PC-3 (cell line): Measurements from ENCODE around the gene ACOT13.

Source experiments
- EZH2phosphoT487 ChIP-seq: fragments of 300-600 bp; sonication (generic); IDR thresholded peaks from 2 replicates; pipeline ENCODE4 v1.6.1; 2018; ENCODE audit warnings: mild to moderate bottlenecking, antibody characterized with exemption, low read length, borderline replicate concordance
- TF ChIP-seq, protein P1 (sequence below): fragments of 300-600 bp; sonication (generic); conservative IDR thresholded peaks from 2 replicates; pipeline ENCODE4 v1.5.1; 2017; ENCODE audit warnings: antibody characterized with exemption, low read depth, mild to moderate bottlenecking, low read length

- TF ChIP-seq, protein P1, sequence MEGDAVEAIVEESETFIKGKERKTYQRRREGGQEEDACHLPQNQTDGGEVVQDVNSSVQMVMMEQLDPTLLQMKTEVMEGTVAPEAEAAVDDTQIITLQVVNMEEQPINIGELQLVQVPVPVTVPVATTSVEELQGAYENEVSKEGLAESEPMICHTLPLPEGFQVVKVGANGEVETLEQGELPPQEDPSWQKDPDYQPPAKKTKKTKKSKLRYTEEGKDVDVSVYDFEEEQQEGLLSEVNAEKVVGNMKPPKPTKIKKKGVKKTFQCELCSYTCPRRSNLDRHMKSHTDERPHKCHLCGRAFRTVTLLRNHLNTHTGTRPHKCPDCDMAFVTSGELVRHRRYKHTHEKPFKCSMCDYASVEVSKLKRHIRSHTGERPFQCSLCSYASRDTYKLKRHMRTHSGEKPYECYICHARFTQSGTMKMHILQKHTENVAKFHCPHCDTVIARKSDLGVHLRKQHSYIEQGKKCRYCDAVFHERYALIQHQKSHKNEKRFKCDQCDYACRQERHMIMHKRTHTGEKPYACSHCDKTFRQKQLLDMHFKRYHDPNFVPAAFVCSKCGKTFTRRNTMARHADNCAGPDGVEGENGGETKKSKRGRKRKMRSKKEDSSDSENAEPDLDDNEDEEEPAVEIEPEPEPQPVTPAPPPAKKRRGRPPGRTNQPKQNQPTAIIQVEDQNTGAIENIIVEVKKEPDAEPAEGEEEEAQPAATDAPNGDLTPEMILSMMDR = no peak
- no peak for TF ChIP-seq EZH2phosphoT487
Measured at GRCh38 chr6:24723270-24723669, 56.4 kb downstream of the ACOT13 start.
